NCI-H1048 (cell line): ENCODE measurements around the gene FBH1.
A peak's percentile ranks its signal among the peaks of the same experiment; 100 is the strongest.
"Not testable (repeated sequence)": the region's sequence is repeated elsewhere in the genome, so short reads cannot be mapped to it uniquely, and the experiment has no call there.

Experiments used
- DNase-seq: peaks from one replicate; lab custom pipeline; 2025; lab: John Stamatoyannopoulos, UW

FBH1 gene

GRCh38 chr10:5960070-5960972 lies 70.3 kb downstream of the FBH1 start:
- no peak for DNase-seq

GRCh38 chr10:5960973-5961275 lies 70.9 kb downstream of the FBH1 start:
- DNase-seq = not testable (repeated sequence)

- DNase-seq = no peak
Observed at GRCh38 chr10:5961405-5962100, 71.5 kb downstream of the FBH1 start.

- DNase-seq = not testable (repeated sequence)
Observed at GRCh38 chr10:5962358-5962940, 72.4 kb downstream of the FBH1 start.

- no peak for DNase-seq
Observed at GRCh38 chr10:5963071-5963470, 73.0 kb downstream of the FBH1 start.

- no peak for DNase-seq
Observed at GRCh38 chr10:5963591-5963990, 73.5 kb downstream of the FBH1 start.

- DNase-seq = no peak
Observed at GRCh38 chr10:5964736-5965135, 74.7 kb downstream of the FBH1 start.

- no peak for DNase-seq
Observed at GRCh38 chr10:5965266-5965665, 75.2 kb downstream of the FBH1 start.

- DNase-seq = no peak
Observed at GRCh38 chr10:5968037-5968680, 78.1 kb downstream of the FBH1 start.

- DNase-seq = no peak
Observed at GRCh38 chr10:5968681-5969453, 78.8 kb downstream of the FBH1 start.

GRCh38 chr10:5970066-5970465 lies 80.0 kb downstream of the FBH1 start:
- no peak for DNase-seq

GRCh38 chr10:5970527-5970926 lies 80.5 kb downstream of the FBH1 start:
- DNase-seq = no peak

- no peak for DNase-seq
Observed at GRCh38 chr10:5971315-5971832, 81.3 kb downstream of the FBH1 start.

GRCh38 chr10:5971886-5972285 lies 81.8 kb downstream of the FBH1 start:
- no peak for DNase-seq

- DNase-seq = no peak
Observed at GRCh38 chr10:5973069-5973468, 83.0 kb downstream of the FBH1 start.

- no peak for DNase-seq
Observed at GRCh38 chr10:5975641-5976473, 85.8 kb downstream of the FBH1 start.

GRCh38 chr10:5976512-5977470 lies 86.7 kb downstream of the FBH1 start:
- peak; percentile 14 for DNase-seq

- no peak for DNase-seq
Observed at GRCh38 chr10:5977471-5978229, 87.6 kb downstream of the FBH1 start, which contains the start of gene IL15RA. IL15RA (minus strand) TSS chr10:5977543; CDS start chr10:5977492, 51 bp downstream.

- DNase-seq = no peak
Observed at GRCh38 chr10:5978230-5978489, 88.1 kb downstream of the FBH1 start.
